ENCODE data around the gene SNAI1. TPM values are rescaled to one million over a fixed set of nuclear protein-coding genes. Genes with fewer than 3 reads are reported as not detected.

Gene SNAI1
- total RNA-seq, 4 donors from 2014 or later, result 0.56 to 4.1 (median 1.4) TPM

DNA sequence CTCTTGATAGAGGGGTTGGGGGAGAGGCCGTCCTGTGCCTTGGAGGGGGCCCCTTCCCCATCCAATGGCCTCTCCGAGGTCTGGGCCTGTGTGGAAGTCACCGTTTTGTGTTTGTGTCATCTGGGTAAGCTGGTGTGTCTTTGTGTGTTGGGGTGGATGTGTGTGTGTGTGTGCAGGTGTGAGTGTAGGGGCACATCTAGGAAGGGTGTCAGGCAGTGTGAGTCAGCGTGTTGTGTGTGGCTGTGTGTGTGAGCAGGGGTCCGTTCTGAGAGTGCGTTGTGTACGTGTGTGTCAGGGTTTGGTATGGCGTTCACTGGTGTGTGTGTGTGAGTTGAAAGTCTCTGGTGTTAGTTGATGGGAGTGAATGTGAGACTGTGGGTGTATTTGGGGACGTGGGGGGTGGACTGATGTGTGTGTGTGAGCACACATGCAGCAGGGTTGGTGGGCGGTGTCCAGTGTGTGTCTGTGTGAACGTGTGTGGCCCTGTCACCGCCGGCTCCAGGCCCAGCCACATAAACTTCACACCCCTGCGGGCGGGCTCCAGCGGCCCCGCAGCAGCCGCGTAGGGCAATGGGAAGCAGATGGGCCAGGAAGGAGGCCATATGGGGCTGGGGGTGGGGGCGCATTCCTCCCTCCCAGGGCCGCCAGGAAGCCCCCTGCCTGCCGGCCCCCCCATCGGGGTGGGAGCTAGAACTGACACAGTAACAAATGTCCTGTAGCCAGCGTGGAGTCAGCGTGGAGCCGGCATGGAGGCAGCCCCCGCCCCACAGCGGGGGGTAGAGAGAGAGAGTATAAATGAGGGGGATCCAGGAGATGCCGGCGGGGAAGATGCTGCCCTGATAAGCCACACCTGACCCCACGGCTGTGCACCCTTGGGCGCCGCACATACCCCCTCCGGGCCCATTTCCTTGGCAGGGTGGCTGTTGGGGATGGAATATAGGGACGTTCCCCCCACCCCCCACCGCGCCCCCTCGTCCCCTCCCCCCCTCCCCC, 32.1 kb downstream of the SNAI1 start:
- H3K9me3 ChIP-seq, result no peaks in the 10 kb centered on the region
- no peak overlapping the region for H3K27ac ChIP-seq
- TF ChIP-seq, protein P1, sequence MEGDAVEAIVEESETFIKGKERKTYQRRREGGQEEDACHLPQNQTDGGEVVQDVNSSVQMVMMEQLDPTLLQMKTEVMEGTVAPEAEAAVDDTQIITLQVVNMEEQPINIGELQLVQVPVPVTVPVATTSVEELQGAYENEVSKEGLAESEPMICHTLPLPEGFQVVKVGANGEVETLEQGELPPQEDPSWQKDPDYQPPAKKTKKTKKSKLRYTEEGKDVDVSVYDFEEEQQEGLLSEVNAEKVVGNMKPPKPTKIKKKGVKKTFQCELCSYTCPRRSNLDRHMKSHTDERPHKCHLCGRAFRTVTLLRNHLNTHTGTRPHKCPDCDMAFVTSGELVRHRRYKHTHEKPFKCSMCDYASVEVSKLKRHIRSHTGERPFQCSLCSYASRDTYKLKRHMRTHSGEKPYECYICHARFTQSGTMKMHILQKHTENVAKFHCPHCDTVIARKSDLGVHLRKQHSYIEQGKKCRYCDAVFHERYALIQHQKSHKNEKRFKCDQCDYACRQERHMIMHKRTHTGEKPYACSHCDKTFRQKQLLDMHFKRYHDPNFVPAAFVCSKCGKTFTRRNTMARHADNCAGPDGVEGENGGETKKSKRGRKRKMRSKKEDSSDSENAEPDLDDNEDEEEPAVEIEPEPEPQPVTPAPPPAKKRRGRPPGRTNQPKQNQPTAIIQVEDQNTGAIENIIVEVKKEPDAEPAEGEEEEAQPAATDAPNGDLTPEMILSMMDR (IDR thresholded peaks at IDR 0.05), result no peak
- TF ChIP-seq POLR2AphosphoS5 (IDR thresholded peaks at IDR 0.05) (no peak), EP300 (IDR thresholded peaks at IDR 0.05) (no peak), POLR2A (IDR thresholded peaks at IDR 0.05) (no peak)
- no peak for DNase-seq (ENCODE audit: low spot score in 2 of 2)
- no peaks in the 10 kb centered on the region for H3K36me3 ChIP-seq
- WGBS, result 68% methylated on average over 19 of the region's 38 CpGs
- H3K4me1 ChIP-seq, result peaks cover 27% of the 10 kb centered on the region
- peaks cover 10% of the 10 kb centered on the region for H3K27me3 ChIP-seq
- H3K4me3 ChIP-seq, result no peak overlapping the region

DNA sequence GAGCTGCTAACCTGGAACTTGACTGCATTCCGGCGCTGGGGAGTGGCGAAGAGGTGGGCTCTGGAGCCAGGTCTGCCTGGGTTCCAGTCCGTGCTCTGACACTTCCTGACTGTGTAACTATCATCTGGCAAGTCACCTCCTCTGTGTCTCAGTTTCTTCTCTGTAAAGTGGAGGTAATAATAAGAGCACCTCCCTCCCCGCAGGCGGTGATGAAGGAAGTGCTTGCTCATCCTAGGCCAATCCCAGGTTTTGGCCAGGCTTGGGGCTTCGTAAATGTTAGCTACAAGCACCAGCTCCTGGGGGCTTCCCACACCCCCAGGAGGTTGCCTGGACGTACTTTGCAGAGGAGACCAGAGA, 32.8 kb downstream of the SNAI1 start:
- no peaks in the 10 kb centered on the region for H3K9me3 ChIP-seq
- H3K4me1 ChIP-seq, result peaks cover 29% of the 10 kb centered on the region
- WGBS, result 43% methylated on average over 5 of the region's 8 CpGs
- TF ChIP-seq POLR2A (IDR thresholded peaks at IDR 0.05), result no peak
- no peak for TF ChIP-seq EP300 (IDR thresholded peaks at IDR 0.05)
- TF ChIP-seq, protein P1 (IDR thresholded peaks at IDR 0.05), result no peak
- no peak for TF ChIP-seq POLR2AphosphoS5 (IDR thresholded peaks at IDR 0.05)
- DNase-seq (ENCODE audit: low spot score in 2 of 2), result no peak
- H3K27me3 ChIP-seq, result peaks cover 3% of the 10 kb centered on the region
- H3K27ac ChIP-seq, result no peak overlapping the region
- no peaks in the 10 kb centered on the region for H3K36me3 ChIP-seq
- H3K4me3 ChIP-seq, result no peak overlapping the region

DNA sequence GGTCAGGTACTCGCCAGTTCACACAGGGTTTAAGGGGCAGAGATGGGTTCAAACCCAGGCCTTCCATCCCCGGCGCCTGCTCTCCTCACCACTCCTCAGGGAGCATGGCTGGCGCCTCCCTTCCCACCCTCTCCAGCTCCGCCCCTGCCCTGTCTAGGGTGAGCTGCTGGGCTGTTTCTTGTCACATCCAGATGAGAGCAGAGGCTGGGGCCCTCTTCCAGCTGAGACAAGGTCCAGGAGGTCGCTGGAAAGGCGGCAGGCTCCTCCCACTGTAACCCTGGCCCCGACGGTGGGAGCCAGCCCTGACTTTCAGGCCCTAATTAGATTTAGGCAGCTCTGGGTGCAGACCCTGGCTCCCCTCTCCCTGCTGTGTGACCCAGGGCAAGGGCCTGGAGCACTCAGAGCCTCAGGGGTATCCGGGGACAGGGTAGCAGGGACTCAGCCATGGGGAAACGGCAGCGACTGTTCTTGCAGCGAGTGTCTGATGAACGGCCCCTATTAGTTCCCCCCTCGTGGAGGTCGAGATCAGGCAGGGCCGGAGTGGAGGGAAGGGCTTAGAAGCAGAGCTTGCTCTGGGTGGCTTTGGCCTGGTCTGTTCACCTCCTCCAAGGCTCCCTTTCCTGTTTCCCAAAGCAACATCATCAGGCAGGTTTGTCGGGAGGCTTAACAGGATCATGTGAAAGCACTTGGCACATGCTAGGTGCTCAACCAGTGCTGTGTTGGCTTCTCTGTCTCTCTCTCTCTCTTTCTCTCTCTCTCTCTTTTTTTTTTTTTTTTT, 33.4 kb downstream of the SNAI1 start:
- DNase-seq (ENCODE audit: low spot score in 2 of 2), result no peak
- Histone ChIP-seq H3K27me3 (no peaks in the 10 kb centered on the region), H3K27ac (no peak overlapping the region), H3K4me3 (no peak overlapping the region), H3K9me3 (no peaks in the 10 kb centered on the region), H3K36me3 (no peaks in the 10 kb centered on the region), H3K4me1 (peaks cover 31% of the 10 kb centered on the region)
- WGBS, result 57% methylated on average over 16 of the region's 18 CpGs
- TF ChIP-seq EP300 (IDR thresholded peaks at IDR 0.05), result no peak
- TF ChIP-seq POLR2A (IDR thresholded peaks at IDR 0.05), result no peak
- no peak for TF ChIP-seq POLR2AphosphoS5 (IDR thresholded peaks at IDR 0.05)

DNA sequence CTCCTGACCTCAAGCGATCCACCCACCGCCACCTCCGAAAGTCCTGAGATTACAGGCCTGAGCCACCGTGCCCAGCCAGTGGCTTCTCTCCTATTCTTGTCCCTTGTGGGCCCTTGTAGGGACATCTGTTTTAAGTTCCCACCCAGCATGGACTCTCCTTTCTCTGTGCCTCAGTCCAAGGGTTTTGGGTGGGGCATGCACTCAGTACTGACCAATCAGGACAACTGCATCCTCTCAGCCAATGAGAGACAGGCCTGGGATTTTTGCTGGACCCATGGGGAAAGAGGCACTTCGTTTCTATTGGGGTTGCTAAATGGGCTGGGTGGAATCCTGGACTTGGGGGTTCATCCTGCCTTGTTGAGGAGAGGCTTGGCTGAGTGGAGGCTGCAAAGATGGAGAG, 34.4 kb downstream of the SNAI1 start:
- Histone ChIP-seq H3K27me3 (no peaks in the 10 kb centered on the region), H3K9me3 (no peaks in the 10 kb centered on the region), H3K27ac (no peak overlapping the region), H3K4me1 (peaks cover 31% of the 10 kb centered on the region), H3K36me3 (no peaks in the 10 kb centered on the region), H3K4me3 (no peak overlapping the region)
- WGBS, result 84% methylated on average over 5 of the region's 5 CpGs
- TF ChIP-seq POLR2A (IDR thresholded peaks at IDR 0.05), result no peak
- TF ChIP-seq, protein P1 (IDR thresholded peaks at IDR 0.05), result no peak
- no peak for DNase-seq (ENCODE audit: low spot score in 2 of 2)

DNA sequence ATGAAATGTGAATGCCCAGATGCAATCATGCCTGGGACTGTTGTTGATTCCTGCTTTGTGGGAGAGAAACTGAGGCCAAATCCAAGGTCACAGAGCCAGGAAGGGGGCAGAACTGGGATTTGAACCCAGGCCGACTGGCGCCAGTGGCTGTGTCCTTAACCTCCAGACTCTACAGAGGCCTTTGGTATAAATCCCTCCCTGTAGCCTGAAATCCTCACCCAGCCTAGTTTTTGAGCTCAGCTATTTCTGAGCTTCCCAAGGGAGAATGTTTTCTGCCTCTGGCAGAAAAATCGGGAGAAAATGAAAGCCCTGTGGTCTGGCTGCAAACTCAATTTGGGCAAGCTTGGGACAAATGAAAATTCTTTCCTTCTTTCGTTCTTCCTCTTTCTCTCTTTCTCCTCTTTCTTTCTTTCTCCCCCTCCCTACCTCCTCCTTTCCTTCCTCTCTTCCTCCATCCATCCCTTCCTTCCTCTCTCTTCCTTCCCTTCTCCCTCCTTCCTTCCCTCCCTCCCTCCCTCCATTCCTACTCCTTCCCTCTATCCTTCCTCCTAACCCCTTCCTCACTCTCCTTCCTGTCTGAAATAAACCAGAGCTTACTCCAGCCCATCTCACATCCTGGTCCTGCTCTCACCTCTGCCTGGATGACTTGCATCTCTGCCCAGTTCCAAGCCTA, 34.9 kb downstream of the SNAI1 start:
- no peak overlapping the region for H3K4me3 ChIP-seq
- WGBS, result 37% methylated on average over 4 of the region's 4 CpGs
- no peaks in the 10 kb centered on the region for H3K36me3 ChIP-seq
- H3K27ac ChIP-seq, result no peak overlapping the region
- H3K9me3 ChIP-seq, result no peaks in the 10 kb centered on the region
- peaks cover 31% of the 10 kb centered on the region for H3K4me1 ChIP-seq
- no peaks in the 10 kb centered on the region for H3K27me3 ChIP-seq
- no peak for DNase-seq (ENCODE audit: low spot score in 2 of 2)
- no peak for TF ChIP-seq EP300 (IDR thresholded peaks at IDR 0.05)

Measured in suprapubic skin (tissue), 4 donors.